ENCODE measurements around the gene GPR32.

The GPR32 gene

GRCh38 chr19:50777830-50778303, 7.6 kb downstream of the GPR32 start:
- H3K18ac ChIP-seq (ENCODE audit: low read depth in 1 of 2, low read length in 2 of 2), result no peak overlapping the region
- H3K4me1 ChIP-seq (ENCODE audit: control insufficient read depth, insufficient read depth, low read depth, low read length), result no peaks in the 10 kb centered on the region
- no peak overlapping the region for H3K4me3 ChIP-seq (ENCODE audit: insufficient read depth in 1 of 2, low read depth in 1 of 2, low read length in 2 of 2)
- no peak overlapping the region for H4K91ac ChIP-seq (ENCODE audit: low read length)
- 48% methylated on average over 30 of the region's 30 CpGs for WGBS
- no peaks in the 10 kb centered on the region for H3K79me1 ChIP-seq (replicated peaks; ENCODE audit: low read length, poor library complexity, severe bottlenecking)
- no peak for DNase-seq
- no peak overlapping the region for H3K27ac ChIP-seq (ENCODE audit: low read length, poor library complexity, severe bottlenecking)
- H4K8ac ChIP-seq (ENCODE audit: low read length), result no peak overlapping the region
- H3K27me3 ChIP-seq (ENCODE audit: control insufficient read depth in 1 of 2, insufficient read depth in 1 of 2, low read length in 2 of 2), result peaks cover 0 to 62% of the 10 kb centered on the region in 2 experiments
- H2BK12ac ChIP-seq (ENCODE audit: low read length in 2 of 2), result no peak overlapping the region
- peaks cover 5% of the 10 kb centered on the region for H3K9me3 ChIP-seq (ENCODE audit: control insufficient read depth, low read length)
- H3K9ac ChIP-seq (ENCODE audit: low read length), result no peak overlapping the region
- no peak overlapping the region for H2BK15ac ChIP-seq (ENCODE audit: low read depth, poor library complexity, severe bottlenecking)
- no peak overlapping the region for H3K4me2 ChIP-seq (ENCODE audit: low read length, poor library complexity, severe bottlenecking)
- no peak overlapping the region for H2AFZ ChIP-seq (ENCODE audit: low read depth, low read length)
- no peak overlapping the region for H3K14ac ChIP-seq (ENCODE audit: low read length in 2 of 2)
- H3K4ac ChIP-seq (ENCODE audit: low read depth in 1 of 2, low read length in 2 of 2), result no peak overlapping the region
- H3K36me3 ChIP-seq (ENCODE audit: control insufficient read depth in 1 of 2, insufficient read depth in 2 of 2, low read depth in 1 of 2, low read length in 2 of 2), result no peaks in the 10 kb centered on the region
- H2BK120ac ChIP-seq (ENCODE audit: low read depth, low read length), result no peak overlapping the region
- H3K23ac ChIP-seq (ENCODE audit: low read length in 2 of 2), result peak overlapping the region in 1 of 2 experiments; percentile 59
- H2AK5ac ChIP-seq (ENCODE audit: low read length, severe bottlenecking), result no peak overlapping the region
- H2BK5ac ChIP-seq (ENCODE audit: low read depth, low read length, poor library complexity, severe bottlenecking), result no peak overlapping the region

- no peak overlapping the region for H2BK12ac ChIP-seq (ENCODE audit: low read length in 2 of 2)
- H3K9ac ChIP-seq (ENCODE audit: low read length), result no peak overlapping the region
- no peak overlapping the region for H2AK5ac ChIP-seq (ENCODE audit: low read length, severe bottlenecking)
- no peak overlapping the region for H2BK5ac ChIP-seq (ENCODE audit: low read depth, low read length, poor library complexity, severe bottlenecking)
- DNase-seq, result no peak
- no peak overlapping the region for H4K91ac ChIP-seq (ENCODE audit: low read length)
- no peaks in the 10 kb centered on the region for H3K79me1 ChIP-seq (replicated peaks; ENCODE audit: low read length, poor library complexity, severe bottlenecking)
- no peak overlapping the region for H2BK15ac ChIP-seq (ENCODE audit: low read depth, poor library complexity, severe bottlenecking)
- H3K9me3 ChIP-seq (ENCODE audit: control insufficient read depth, low read length), result peaks cover 5% of the 10 kb centered on the region
- no peak overlapping the region for H3K4ac ChIP-seq (ENCODE audit: low read depth in 1 of 2, low read length in 2 of 2)
- no peaks in the 10 kb centered on the region for H3K36me3 ChIP-seq (ENCODE audit: control insufficient read depth in 1 of 2, insufficient read depth in 2 of 2, low read depth in 1 of 2, low read length in 2 of 2)
- no peak overlapping the region for H3K18ac ChIP-seq (ENCODE audit: low read depth in 1 of 2, low read length in 2 of 2)
- no peak overlapping the region for H3K14ac ChIP-seq (ENCODE audit: low read length in 2 of 2)
- no peak overlapping the region for H3K4me3 ChIP-seq (ENCODE audit: insufficient read depth in 1 of 2, low read depth in 1 of 2, low read length in 2 of 2)
- 73% methylated on average over 7 of the region's 7 CpGs for WGBS
- H3K27ac ChIP-seq (ENCODE audit: low read length, poor library complexity, severe bottlenecking), result no peak overlapping the region
- peaks cover 0 to 66% of the 10 kb centered on the region in 2 experiments for H3K27me3 ChIP-seq (ENCODE audit: control insufficient read depth in 1 of 2, insufficient read depth in 1 of 2, low read length in 2 of 2)
- no peak overlapping the region for H3K4me2 ChIP-seq (ENCODE audit: low read length, poor library complexity, severe bottlenecking)
- H3K4me1 ChIP-seq (ENCODE audit: control insufficient read depth, insufficient read depth, low read depth, low read length), result no peaks in the 10 kb centered on the region
- no peak overlapping the region for H3K23ac ChIP-seq (ENCODE audit: low read length in 2 of 2)
- no peak overlapping the region for H4K8ac ChIP-seq (ENCODE audit: low read length)
- H2BK120ac ChIP-seq (ENCODE audit: low read depth, low read length), result no peak overlapping the region
- H2AFZ ChIP-seq (ENCODE audit: low read depth, low read length), result no peak overlapping the region
Measured at GRCh38 chr19:50778906-50779430, 8.7 kb downstream of the GPR32 start.

- Histone ChIP-seq H2BK15ac (ENCODE audit: low read depth, poor library complexity, severe bottlenecking) (no peak overlapping the region), H3K18ac (ENCODE audit: low read depth in 1 of 2, low read length in 2 of 2) (no peak overlapping the region), H3K4me3 (ENCODE audit: insufficient read depth in 1 of 2, low read depth in 1 of 2, low read length in 2 of 2) (no peak overlapping the region), H3K4ac (ENCODE audit: low read depth in 1 of 2, low read length in 2 of 2) (no peak overlapping the region), H2AK5ac (ENCODE audit: low read length, severe bottlenecking) (no peak overlapping the region), H3K9me3 (ENCODE audit: control insufficient read depth, low read length) (peaks cover 5% of the 10 kb centered on the region), H2BK12ac (ENCODE audit: low read length in 2 of 2) (no peak overlapping the region), H3K36me3 (ENCODE audit: control insufficient read depth in 1 of 2, insufficient read depth in 2 of 2, low read depth in 1 of 2, low read length in 2 of 2) (no peaks in the 10 kb centered on the region), H2BK120ac (ENCODE audit: low read depth, low read length) (no peak overlapping the region), H2BK5ac (ENCODE audit: low read depth, low read length, poor library complexity, severe bottlenecking) (no peak overlapping the region), H4K91ac (ENCODE audit: low read length) (no peak overlapping the region), H2AFZ (ENCODE audit: low read depth, low read length) (no peak overlapping the region), H3K27ac (ENCODE audit: low read length, poor library complexity, severe bottlenecking) (no peak overlapping the region), H3K9ac (ENCODE audit: low read length) (no peak overlapping the region), H3K79me1 (replicated peaks; ENCODE audit: low read length, poor library complexity, severe bottlenecking) (no peaks in the 10 kb centered on the region), H3K4me2 (ENCODE audit: low read length, poor library complexity, severe bottlenecking) (no peak overlapping the region), H4K8ac (ENCODE audit: low read length) (no peak overlapping the region), H3K23ac (ENCODE audit: low read length in 2 of 2) (no peak overlapping the region), H3K14ac (ENCODE audit: low read length in 2 of 2) (no peak overlapping the region), H3K27me3 (ENCODE audit: control insufficient read depth in 1 of 2, insufficient read depth in 1 of 2, low read length in 2 of 2) (peaks cover 0 to 62% of the 10 kb centered on the region in 2 experiments), H3K4me1 (ENCODE audit: control insufficient read depth, insufficient read depth, low read depth, low read length) (no peaks in the 10 kb centered on the region)
- WGBS, result 84% methylated on average over 25 of the region's 25 CpGs
- DNase-seq, result no peak
Measured at GRCh38 chr19:50779504-50780457, 9.5 kb downstream of the GPR32 start.

- WGBS, result 75% methylated on average over 16 of the region's 16 CpGs
- peaks cover 0 to 63% of the 10 kb centered on the region in 2 experiments for H3K27me3 ChIP-seq (ENCODE audit: control insufficient read depth in 1 of 2, insufficient read depth in 1 of 2, low read length in 2 of 2)
- H3K4me2 ChIP-seq (ENCODE audit: low read length, poor library complexity, severe bottlenecking), result no peak overlapping the region
- no peak overlapping the region for H2AK5ac ChIP-seq (ENCODE audit: low read length, severe bottlenecking)
- no peak overlapping the region for H3K4ac ChIP-seq (ENCODE audit: low read depth in 1 of 2, low read length in 2 of 2)
- no peak overlapping the region for H3K9ac ChIP-seq (ENCODE audit: low read length)
- no peak overlapping the region for H2BK12ac ChIP-seq (ENCODE audit: low read length in 2 of 2)
- no peak overlapping the region for H2AFZ ChIP-seq (ENCODE audit: low read depth, low read length)
- H3K79me1 ChIP-seq (replicated peaks; ENCODE audit: low read length, poor library complexity, severe bottlenecking), result no peaks in the 10 kb centered on the region
- H4K8ac ChIP-seq (ENCODE audit: low read length), result no peak overlapping the region
- no peak overlapping the region for H3K14ac ChIP-seq (ENCODE audit: low read length in 2 of 2)
- H3K23ac ChIP-seq (ENCODE audit: low read length in 2 of 2), result no peak overlapping the region
- H2BK15ac ChIP-seq (ENCODE audit: low read depth, poor library complexity, severe bottlenecking), result no peak overlapping the region
- no peaks in the 10 kb centered on the region for H3K4me1 ChIP-seq (ENCODE audit: control insufficient read depth, insufficient read depth, low read depth, low read length)
- no peak overlapping the region for H3K18ac ChIP-seq (ENCODE audit: low read depth in 1 of 2, low read length in 2 of 2)
- no peak overlapping the region for H3K27ac ChIP-seq (ENCODE audit: low read length, poor library complexity, severe bottlenecking)
- no peak overlapping the region for H2BK120ac ChIP-seq (ENCODE audit: low read depth, low read length)
- no peaks in the 10 kb centered on the region for H3K36me3 ChIP-seq (ENCODE audit: control insufficient read depth in 1 of 2, insufficient read depth in 2 of 2, low read depth in 1 of 2, low read length in 2 of 2)
- DNase-seq, result no peak
- H3K4me3 ChIP-seq (ENCODE audit: insufficient read depth in 1 of 2, low read depth in 1 of 2, low read length in 2 of 2), result no peak overlapping the region
- H3K9me3 ChIP-seq (ENCODE audit: control insufficient read depth, low read length), result peaks cover 5% of the 10 kb centered on the region
- no peak overlapping the region for H2BK5ac ChIP-seq (ENCODE audit: low read depth, low read length, poor library complexity, severe bottlenecking)
- H4K91ac ChIP-seq (ENCODE audit: low read length), result no peak overlapping the region
Measured at GRCh38 chr19:50780753-50781435, 10.6 kb downstream of the GPR32 start.

Measured in mesenchymal stem cell (in vitro differentiated cells and primary cell).